GM21515 (cell line): Measurements from ENCODE around the gene KRT2.
"Not testable (repeated sequence)": the region's sequence is repeated elsewhere in the genome, so short reads cannot be mapped to it uniquely, and the experiment has no call there.

Experiments used
- ATAC-seq: cut with Tn5 transposase; IDR thresholded peaks from one replicate; pipeline ENCODE4 v1.9.1; 2021; ENCODE audit not compliant: unreplicated experiment

Gene KRT2

GRCh38 chr12:52685406-52685890 is 33.4 kb upstream of the KRT2 start:
- ATAC-seq: no peak

GRCh38 chr12:52684431-52684830 is 32.4 kb upstream of the KRT2 start:
- ATAC-seq: no peak

- no peak for ATAC-seq
Observed at GRCh38 chr12:52683575-52684300, 31.7 kb upstream of the KRT2 start.

- no peak for ATAC-seq
Observed at GRCh38 chr12:52682938-52683574, 31.0 kb upstream of the KRT2 start.

DNA sequence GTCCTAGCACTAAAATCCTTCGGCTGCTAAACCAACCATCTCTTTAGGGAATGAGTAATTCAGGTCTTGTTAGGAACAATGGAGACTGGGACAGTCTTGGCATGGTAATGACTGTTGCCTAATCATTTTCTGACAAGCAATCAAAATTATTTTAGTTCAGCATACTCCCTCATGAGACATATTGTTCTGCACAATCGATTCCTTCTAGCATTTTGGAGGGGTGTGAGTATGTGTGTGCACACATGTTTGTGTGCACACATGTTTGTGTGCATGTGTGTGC is 30.3 kb upstream of the KRT2 start:
- no peak for ATAC-seq

DNA sequence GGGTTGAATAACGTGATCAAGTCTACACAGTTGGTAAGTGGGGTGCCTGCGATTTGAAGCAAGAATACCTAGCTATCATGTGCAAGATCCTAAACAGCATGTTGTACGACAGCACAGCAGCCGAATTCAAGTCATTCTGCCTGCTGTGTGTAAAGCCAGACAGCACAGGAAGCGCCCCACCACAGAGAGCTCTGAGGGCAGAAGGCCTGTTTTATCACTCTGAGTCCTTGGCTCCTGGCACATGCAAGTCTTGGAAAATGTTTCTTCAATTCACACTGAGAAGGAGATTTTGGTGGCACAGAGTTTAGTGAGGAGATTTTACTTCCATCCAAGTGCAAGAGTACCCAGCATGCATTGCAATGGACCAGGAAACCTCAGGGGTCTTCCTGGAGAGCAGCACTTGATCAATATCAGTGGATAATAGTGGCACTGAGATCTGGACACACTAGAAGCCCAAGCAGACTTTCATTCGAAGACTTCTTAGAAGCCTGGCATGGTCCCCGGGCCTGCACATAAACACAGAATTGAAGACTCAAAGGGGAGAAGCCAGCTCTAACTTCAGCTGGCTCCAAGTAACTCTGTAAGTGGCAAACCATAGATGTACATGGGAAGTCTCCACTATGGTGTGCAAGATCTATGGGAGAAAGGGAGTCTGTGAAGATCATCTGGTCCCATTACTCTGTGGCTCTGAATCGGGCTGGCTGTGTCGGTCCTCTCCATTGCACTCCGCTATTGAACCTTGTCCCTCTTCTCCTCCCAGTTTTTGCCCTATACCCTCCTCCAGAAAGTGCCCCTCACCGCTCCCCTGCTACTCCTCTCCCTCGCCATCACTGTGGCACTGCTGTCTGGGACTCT is 29.7 kb upstream of the KRT2 start:
- ATAC-seq: no peak

DNA sequence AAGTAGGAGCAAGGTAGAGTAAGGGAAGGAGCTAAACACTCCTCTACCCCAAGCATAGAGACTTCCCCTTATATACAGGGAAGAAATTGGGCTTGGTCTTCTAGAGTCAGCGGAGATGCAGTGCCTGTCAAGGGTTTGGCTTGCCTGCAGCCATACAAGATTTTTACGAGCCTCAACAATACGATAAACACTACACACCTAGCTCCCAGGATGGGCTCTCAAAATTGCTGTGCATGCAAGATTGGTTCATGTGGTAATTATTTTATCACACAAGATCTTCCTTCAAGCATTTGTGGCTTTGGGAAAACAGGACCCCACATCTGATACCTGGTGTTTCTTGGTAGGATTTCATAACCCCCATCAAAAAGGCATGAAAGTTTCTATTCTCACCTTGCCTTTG is 28.4 kb upstream of the KRT2 start, which contains the start of gene KRT1:
KRT1 (minus strand) TSS at position 45 of the 400 bp plus-strand sequence. CDS start 59 bp downstream, outside the sequence.
- no peak for ATAC-seq

DNA sequence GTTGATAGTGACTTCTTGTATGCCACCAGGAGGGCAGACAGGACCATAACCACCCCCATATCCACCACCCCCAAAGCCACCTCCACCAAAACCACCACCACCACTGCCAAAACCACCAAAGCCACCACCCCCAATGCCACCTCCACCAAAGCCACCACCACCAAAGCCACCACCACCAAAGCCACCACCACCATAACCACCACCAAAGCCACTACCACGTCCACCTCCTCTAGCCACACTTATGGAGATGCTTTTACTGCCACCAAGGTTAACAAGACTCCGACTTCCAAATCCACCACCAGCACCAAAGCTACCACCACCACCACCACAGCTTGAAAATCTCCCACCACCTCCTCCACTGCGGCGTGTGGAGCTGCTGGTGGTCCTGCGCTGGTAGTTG is 27.9 kb upstream of the KRT2 start:
- ATAC-seq: no peak

DNA sequence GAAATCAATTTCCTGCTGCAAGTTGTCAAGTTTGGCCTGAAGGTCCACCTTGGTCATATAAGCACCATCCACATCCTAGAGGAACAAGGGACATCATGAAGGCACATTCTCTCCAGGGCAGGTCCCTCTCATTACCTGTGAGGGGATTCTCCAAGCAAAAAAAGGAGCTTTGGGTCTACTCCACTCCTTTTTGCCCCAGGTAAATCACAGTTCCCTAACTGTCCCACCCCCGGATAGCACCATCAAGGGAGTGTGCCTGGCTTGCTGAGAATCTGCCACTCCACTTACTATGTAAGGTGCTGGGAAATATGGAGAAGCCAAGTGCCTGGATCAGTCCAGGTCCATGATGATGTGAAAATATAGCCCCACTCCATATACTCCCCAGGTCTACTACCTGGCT is 25.7 kb upstream of the KRT2 start:
- ATAC-seq: no peak

- no peak for ATAC-seq
Observed at GRCh38 chr12:52677126-52677525, 25.1 kb upstream of the KRT2 start.

- no peak for ATAC-seq
Observed at GRCh38 chr12:52676163-52676562, 24.2 kb upstream of the KRT2 start.

DNA sequence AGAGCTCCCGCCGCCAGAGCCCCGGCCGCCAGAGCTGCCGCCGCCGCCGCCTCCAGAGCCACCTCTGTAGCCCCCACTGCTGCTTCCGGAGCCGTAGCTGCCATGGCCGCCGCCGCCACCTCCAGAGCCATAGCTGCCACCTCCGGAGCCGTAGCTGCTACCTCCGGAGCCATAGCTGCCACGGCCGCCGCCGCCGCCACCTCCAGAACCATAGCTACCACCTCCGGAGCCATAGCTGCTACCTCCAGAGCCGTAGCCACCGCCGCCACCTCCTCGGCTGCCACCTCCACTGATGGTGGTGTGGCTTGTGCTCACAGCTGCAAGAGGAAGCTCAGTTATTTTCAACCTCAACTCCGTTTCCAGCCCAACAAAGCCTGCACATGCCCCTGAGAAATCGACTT is 23.3 kb upstream of the KRT2 start:
- no peak for ATAC-seq

DNA sequence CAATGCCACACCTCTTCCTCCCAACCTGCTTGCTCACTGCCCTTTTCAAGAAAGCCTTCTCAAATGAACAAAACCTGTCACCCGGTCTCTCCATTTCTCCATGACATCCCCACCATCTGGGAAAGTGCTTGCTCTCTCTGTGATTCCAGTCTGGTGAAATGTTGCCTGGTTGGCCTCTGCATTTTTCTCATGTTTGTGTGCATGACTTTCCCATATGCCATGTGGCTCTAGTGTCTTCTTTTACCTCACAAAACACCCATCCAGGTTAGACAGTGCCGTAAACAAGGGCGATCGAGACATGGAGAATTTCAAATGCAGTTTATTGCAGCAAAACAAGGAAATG is 22.4 kb upstream of the KRT2 start:
- no peak for ATAC-seq

DNA sequence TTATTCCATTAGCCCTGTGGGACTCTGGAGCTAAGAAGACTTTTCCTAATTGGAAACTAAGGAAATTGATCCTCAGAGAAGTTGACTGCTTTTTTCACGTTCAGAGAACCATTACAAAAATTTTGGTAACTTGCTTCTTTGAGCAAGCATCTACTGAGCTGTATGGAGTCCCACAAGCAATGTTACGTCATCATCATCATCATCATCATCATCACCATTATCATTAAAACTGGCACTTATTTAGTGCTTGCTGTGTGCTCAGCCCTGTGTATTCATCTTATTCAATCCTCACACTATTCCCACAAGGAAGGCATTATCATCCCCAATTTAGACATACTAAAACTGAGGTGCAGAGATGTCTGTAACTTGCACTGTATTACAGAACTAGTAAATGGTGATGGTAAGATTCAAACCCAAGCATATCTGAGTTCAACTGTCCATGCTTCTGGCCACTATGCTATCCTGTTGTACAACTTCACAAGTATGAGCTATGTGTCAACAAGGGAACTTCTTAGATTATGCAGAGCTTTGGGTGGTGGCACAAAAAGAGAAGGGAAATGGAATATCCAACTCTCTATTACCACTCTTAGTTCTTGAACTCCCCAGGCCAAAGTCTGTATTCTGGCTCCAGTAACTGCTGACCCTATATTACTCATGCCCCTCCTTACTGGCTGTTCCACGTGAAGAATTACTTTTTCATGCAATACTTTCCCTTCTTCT is 21.9 kb upstream of the KRT2 start:
- no peak for ATAC-seq

- no peak for ATAC-seq
Observed at GRCh38 chr12:52673217-52673616, 21.2 kb upstream of the KRT2 start.

DNA sequence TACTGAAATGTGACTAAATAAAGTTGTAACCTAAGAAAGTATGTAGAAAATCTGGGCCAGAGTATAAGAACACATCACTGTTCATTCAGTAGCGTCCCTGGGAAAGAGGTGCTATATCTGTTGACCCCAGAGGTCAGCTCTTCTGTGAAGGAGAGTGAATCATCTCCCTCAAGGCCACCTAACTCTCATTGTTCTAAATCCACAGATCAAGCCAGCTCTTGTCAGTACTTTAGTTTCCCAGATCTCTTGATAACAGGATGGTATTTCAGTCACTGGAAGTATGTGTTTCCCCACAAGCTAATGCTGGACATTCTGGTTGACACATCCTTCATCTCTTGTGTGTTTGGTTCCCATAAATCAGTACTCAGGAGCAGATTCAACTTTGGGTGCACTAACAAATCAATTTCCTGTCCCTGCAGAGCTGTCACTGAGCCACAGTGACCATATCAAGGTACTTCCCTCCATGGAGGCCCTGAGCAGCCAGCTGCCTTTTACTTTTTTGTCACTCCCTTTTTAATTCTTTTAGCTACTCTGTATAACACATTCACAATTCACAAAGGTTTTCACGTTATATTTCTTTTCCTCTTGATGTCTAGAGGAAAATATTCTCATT is 20.4 kb upstream of the KRT2 start:
- ATAC-seq: no peak

GRCh38 chr12:52670961-52671360 is 18.9 kb upstream of the KRT2 start:
- no peak for ATAC-seq

- no peak for ATAC-seq
Observed at GRCh38 chr12:52670506-52670905, 18.5 kb upstream of the KRT2 start.

GRCh38 chr12:52669941-52670340 is 17.9 kb upstream of the KRT2 start:
- ATAC-seq: not testable (repeated sequence)

DNA sequence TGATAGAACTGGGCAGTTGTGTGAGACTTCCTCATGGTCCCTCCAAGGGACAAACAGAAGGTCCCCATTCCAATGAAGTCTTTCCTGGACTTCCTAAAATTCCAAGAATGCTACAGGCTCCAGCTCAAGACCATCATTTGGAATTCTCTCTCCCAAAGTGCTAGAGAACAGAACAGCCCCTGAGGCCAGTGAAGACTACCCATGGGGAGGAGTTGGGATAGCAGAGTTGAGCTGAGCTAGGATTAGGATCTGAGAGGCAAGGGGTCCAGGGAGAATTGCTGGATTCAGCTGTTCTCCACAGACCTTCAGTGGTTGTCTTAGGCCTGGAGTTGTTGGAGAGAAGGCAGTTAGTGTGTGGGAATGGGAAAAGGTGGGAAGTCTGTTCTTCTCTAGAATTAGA is 17.4 kb upstream of the KRT2 start:
- ATAC-seq: no peak

DNA sequence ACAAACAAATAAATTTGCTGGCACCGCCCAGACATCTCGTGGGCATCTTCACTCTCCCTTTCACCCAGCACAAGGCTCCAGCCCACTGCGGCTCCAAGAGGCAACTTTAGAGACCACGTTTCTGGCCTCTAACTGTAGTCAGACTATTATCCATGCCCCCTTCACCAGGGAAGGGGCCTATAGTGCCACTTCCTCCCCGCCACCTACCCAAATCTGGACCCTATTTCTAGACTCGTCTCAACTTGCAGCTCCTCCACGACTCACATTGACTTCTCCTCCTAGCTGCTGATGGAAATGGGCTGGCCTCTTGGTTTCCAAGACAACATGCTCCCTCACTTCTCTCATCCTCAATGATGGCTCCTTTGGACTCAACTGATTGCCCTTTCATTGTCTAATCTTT is 15.9 kb upstream of the KRT2 start:
- no peak for ATAC-seq
